IPS-NIHi7 (cell line): Measurements from ENCODE around the gene KCNH1.

ENCODE experiments used
- DNase-seq: peaks from one replicate; pipeline ENCODE4 v3.0.0; 2012; ENCODE audit warnings: mixed read lengths; ENCODE audit errors: extremely low spot score

The KCNH1 gene, protein sequence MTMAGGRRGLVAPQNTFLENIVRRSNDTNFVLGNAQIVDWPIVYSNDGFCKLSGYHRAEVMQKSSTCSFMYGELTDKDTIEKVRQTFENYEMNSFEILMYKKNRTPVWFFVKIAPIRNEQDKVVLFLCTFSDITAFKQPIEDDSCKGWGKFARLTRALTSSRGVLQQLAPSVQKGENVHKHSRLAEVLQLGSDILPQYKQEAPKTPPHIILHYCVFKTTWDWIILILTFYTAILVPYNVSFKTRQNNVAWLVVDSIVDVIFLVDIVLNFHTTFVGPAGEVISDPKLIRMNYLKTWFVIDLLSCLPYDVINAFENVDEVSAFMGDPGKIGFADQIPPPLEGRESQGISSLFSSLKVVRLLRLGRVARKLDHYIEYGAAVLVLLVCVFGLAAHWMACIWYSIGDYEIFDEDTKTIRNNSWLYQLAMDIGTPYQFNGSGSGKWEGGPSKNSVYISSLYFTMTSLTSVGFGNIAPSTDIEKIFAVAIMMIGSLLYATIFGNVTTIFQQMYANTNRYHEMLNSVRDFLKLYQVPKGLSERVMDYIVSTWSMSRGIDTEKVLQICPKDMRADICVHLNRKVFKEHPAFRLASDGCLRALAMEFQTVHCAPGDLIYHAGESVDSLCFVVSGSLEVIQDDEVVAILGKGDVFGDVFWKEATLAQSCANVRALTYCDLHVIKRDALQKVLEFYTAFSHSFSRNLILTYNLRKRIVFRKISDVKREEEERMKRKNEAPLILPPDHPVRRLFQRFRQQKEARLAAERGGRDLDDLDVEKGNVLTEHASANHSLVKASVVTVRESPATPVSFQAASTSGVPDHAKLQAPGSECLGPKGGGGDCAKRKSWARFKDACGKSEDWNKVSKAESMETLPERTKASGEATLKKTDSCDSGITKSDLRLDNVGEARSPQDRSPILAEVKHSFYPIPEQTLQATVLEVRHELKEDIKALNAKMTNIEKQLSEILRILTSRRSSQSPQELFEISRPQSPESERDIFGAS

DNA sequence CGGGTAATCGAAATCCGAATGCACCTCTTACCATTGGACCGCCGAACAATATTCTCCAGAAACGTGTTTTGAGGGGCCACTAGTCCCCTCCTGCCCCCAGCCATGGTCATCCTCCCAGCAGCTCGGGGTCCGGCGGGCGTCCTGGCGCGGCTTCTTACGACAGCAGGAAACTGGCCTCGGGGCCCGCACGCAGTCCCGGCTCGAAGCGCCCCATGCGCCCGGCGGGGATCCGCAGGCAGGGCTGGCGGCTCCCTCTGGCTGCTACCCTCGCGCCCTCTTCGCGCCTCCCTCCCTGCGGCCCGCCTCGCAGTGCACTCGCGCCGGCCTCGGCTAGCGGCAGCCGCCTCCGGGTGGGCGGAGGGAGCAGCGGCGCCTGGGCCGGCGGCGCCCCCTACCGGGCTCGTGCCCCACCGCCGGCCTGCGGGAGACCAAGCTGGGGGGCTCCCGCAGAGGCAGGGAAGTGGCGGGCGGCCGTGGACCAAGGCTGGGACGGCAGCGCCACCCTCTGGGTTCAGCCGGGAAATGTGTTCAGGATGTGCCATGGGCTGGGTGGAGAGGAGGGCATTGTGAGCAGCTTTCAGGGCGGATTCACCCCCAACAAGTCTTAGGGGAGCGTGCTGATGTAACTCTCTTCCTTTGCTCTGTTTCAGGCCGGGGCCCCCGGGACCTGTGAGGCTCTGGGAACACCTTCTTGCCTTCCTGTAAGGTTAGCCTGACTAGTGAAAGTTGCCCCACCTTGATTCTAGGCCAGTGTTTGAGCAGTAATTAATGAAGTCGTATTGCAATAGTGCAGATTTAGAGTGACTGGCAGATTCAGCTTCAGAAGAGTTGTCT, at the start of gene KCNH1:
Gene KCNH1 (minus strand): TSS at position 313 of the 834 bp plus-strand sequence. CDS start 203 bp downstream, at position 110.
- peak; percentile 94 for DNase-seq

- DNase-seq, result no peak
These were observed 48.8 kb upstream of the KCNH1 start for GRCh38 chr1:211182746-211183145.

DNA sequence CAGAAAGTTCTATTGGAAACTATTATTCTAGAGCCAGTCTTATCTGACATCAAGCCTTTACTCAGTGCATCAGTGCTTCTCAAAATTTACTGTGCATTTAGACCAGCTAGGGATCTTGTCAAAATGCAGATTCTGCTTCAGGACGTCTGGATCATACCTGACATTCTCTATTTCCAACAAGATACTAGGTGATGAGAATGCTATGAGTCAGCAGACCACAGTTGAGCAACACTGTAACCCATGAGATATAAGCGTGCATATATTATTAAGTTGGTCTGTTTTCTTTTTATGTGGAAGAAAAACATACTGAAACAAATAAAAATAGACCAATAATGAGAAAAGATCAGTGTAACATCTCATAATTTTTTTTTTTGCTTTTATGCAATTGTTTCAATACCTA, 40.4 kb upstream of the KCNH1 start:
- no peak for DNase-seq

DNA sequence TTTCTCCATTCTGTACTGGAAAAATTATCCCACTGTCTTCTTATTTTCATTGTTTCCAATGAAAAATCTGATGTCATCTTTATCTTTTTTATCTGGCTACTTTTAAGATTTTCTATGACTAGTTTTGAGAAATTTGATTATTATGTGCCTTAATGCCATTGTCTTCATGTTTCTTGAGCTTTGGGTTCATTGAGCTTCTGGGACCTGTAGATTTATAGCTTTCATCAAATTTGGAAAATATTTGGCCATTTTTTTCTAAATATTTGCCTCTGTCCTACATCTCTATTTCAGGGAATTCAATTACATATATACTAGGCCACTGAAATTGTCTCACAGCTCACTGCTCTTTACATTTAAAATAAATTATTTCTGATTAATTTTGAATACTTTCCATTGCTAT, 38.7 kb upstream of the KCNH1 start:
- no peak for DNase-seq

DNA sequence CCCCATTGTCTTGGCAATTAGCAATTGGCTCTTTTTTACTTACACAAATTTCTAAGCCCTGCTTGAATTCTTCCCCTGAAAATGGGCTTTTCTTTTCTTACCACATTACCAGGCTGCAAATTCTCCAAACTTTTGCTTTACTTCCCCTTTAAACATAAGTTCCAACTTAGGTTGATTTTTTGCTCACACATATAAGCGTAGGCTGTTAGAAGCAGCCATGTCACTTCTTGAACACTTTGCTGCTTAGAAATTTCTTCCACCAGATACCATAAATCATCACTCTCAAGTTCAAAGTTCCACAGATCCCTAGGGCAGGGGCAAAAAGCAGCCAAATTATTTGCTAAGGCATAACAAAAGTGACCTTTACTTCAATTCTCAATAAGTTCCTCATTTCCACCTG, 35.4 kb upstream of the KCNH1 start:
- DNase-seq, result no peak

DNA sequence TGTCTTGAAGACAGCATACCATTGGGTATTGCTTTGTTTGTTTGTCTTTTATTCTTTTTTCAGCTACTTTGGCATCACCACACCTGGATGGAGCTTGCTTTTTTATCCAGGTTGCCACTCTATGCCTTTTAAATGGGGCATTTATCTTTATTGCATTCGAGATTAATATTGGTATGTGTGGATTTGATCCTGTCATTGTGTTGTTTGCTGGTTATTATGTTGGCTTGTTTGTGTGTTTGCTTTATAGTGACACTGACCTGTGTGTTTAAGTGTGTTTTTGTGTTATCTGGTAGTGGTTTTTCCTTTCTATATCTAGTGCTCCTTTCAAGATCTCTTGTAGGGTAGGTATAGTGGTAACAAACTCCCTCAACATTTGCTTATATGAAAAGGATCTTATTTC, 24.9 kb upstream of the KCNH1 start:
- DNase-seq, result no peak

DNA sequence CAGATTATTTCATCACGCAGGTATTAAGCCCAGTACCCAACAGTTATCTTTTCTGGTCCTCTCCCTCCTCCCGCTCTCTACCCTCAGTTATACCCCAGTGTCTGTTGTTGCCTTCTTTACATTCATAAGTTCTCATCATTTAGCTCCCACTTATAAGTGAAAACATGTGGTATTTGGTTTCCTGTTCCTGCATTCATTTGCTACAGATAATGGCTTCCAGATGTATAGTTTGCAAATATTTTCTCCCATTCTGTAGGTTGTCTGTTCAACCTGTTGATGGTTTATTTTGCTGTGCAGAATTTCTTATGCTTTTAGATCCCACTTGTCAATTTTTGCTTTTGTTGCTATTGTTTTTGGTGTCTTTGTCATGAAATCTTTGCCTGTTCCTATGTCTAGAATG, 21.1 kb upstream of the KCNH1 start:
- DNase-seq, result no peak

- DNase-seq, result no peak
These were observed 20.0 kb upstream of the KCNH1 start for GRCh38 chr1:211153932-211154331.

- DNase-seq, result no peak
These were observed 14.4 kb upstream of the KCNH1 start for GRCh38 chr1:211148366-211148765.

GRCh38 chr1:211145944-211146343, 12.0 kb upstream of the KCNH1 start:
- no peak for DNase-seq

- peak; percentile 36 for DNase-seq
These were observed 1.5 kb upstream of the KCNH1 start for GRCh38 chr1:211135342-211135950.

DNA sequence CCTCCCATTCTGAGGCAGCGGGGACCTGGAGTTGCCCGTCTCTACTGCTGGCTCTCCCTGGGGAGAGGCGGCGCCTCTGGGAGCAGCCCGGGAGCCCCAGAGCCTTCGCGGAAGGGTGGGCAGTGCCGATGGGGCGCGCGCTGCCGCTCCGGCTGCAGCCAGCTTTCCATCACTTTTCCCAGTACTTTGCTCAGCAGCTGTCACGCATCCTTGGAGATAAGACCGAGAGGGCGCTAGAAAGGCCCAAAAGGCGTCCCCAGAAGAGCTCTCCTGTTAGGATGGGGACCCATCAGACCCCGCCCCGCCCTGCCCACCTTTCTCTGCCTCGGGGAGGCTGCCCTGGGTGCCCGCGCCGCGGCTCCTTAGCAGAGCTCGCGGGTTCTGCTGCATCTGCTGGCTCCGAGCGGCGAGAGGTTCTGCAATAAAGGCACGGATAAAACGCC, 534 bp downstream of the KCNH1 start:
- peak; percentile 39 for DNase-seq

GRCh38 chr1:211132721-211133392, 1.1 kb downstream of the KCNH1 start:
- DNase-seq, result no peak

DNA sequence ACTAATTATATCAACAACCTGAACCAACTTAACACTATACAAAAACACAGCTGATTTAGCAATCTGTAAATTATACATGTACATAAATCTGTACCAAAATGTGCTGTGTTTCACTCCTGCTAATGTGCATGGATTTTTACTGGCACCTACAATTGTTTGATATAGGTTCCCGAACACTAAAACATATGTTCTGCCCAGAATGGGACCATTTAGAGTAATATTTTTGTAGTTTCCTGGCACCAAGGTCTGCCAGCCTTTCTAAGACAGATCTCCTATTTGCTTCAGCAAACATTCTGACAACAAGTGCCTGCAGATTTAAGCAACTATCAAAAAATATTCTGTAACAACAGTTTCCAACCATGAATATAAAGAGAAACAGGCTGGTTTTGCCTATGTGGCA, 4.2 kb downstream of the KCNH1 start:
- DNase-seq, result no peak

DNA sequence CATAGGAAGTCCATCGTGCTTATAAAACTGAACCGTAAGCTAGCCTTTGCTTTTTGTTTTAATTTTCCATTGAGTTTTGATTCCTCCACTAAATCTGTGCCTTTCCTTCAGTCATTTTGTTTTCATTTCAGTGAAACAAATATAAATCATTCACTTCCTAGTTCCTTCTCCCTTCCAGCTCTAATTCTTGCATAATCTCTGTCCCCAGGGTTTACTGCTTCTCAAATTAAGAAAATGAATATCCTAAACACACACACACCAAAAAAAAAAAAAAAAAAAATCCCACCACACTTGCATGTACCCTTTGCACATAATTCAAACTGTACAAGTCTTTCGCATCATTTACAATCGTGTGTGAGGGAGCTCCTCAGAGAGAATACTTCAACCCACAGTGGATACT, 6.8 kb downstream of the KCNH1 start:
- DNase-seq, result no peak

DNA sequence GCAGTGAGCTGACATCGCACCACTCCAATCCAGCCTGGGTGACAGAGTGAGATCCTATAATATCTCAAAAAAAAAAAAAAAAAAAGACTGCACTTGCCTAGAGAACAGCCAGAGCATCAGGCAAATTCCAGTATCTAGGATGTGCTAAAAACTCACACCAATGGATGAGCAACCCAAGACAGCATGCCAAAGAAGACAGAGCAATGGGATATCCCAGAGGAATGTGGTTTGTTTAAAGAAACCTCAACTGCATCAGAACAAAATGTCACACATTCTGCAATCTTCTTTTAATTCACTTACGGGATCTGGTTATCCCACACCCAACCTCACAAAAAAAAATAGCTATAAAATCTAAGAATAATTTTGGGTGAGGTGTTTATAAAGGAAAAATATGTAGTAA, 7.3 kb downstream of the KCNH1 start:
- DNase-seq, result no peak

DNA sequence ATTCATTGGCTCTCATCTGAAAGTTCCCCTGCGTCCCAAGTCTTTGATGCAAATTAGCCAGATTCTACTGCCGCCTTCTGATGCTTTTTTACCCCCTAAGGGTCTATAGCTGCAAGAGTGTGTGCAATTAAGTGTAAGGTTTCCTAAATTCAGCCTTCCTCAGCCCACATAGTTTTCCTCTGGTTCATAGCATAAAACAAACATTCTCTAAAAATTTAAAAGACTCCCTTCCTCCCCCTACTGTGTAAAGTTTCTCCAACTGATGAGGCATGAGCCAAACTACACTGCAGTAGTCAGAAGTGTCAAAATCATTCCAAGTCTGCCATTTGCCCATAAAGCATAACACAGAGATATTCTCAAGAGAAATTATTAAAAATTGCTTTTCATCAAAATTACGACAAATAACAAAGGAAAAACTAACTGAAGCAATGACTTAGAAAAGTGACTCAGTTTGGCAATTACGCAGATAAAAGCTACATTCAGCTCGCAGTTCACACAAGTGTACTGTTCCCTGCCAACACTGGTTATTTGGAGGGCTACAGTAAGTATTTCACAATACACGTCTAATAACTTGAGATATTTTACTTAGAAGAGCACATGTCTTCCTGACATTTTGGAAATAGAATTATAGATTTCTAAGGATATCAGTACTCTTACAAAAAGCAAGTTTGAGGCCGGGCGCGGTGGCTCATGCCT, 15.4 kb downstream of the KCNH1 start:
- DNase-seq, result no peak

- DNase-seq, result no peak
These were observed 19.5 kb downstream of the KCNH1 start for GRCh38 chr1:211114446-211114845.

- no peak for DNase-seq
These were observed 20.4 kb downstream of the KCNH1 start for GRCh38 chr1:211113566-211113965.

DNA sequence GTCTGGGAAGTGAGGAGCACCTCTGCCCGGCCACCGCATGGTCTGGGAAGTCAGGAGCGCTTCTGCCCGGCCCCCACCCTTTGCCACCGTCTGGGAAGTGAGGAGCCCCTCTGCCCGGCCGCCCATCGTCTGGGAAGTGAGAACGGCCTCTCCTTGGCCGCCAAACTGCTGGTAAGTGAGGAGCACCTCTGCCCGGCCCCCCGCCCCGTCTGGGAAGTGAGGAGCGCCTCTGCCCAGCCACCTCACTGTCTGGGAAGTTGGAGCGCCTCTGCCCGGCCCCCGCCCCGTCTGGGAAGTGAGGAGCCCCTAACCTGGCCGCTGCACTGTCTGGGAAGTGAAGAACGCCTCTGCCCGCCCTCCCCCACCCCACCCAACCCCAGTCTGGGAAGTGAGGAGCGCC, 22.6 kb downstream of the KCNH1 start:
- DNase-seq, result no peak
